ENCODE results near the gene CNN3. TPM values are rescaled to one million over a fixed set of nuclear protein-coding genes. Genes with fewer than 3 reads are reported as not detected.
A peak's percentile ranks its signal among the peaks of the same experiment; 100 is the strongest.

Gene CNN3
- total RNA-seq, 4 donors from 2014 or later = 307 to 344 (median 329) TPM

- H3K27me3 ChIP-seq = no peaks in the 10 kb centered on the region
- H3K4me1 ChIP-seq = peaks cover 0 to 100% (median 52%) of the 10 kb centered on the region in 4 donors
- peak overlapping the region in 1 of 4 donors; percentile 60 for H3K27ac ChIP-seq
- WGBS, 2 donors = 59 to 68% methylated on average over 6 of the region's 6 CpGs
- no peaks in the 10 kb centered on the region for H3K36me3 ChIP-seq
- no peak overlapping the region for H3K4me3 ChIP-seq
- H3K9me3 ChIP-seq = no peaks in the 10 kb centered on the region
- no peak for DNase-seq (ENCODE audit: low spot score in 2 of 2)
- no peak for TF ChIP-seq EP300 (IDR thresholded peaks at IDR 0.05)
- no peak for TF ChIP-seq CTCF (IDR thresholded peaks at IDR 0.05)
- no peak for TF ChIP-seq POLR2A (IDR thresholded peaks at IDR 0.05)
Observed at GRCh38 chr1:94917251-94917650, 9.7 kb downstream of the CNN3 start.

- 41 to 48% methylated on average over 9 of the region's 9 CpGs for WGBS, 2 donors
- Histone ChIP-seq H3K9me3 (no peaks in the 10 kb centered on the region), H3K27ac (peak overlapping the region in 2 of 4 donors; percentile 20 to 76), H3K4me3 (no peak overlapping the region), H3K36me3 (peaks cover 0 to 18% (median 0%) of the 10 kb centered on the region in 3 donors), H3K4me1 (peaks cover 0 to 98% (median 35%) of the 10 kb centered on the region in 4 donors), H3K27me3 (no peaks in the 10 kb centered on the region)
- DNase-seq (ENCODE audit: low spot score in 2 of 2) = no peak
- TF ChIP-seq EP300 (IDR thresholded peaks at IDR 0.05) (no peak), POLR2A (IDR thresholded peaks at IDR 0.05) (no peak), CTCF (IDR thresholded peaks at IDR 0.05) (no peak)
Observed at GRCh38 chr1:94912263-94913184, 14.4 kb downstream of the CNN3 start.

DNA sequence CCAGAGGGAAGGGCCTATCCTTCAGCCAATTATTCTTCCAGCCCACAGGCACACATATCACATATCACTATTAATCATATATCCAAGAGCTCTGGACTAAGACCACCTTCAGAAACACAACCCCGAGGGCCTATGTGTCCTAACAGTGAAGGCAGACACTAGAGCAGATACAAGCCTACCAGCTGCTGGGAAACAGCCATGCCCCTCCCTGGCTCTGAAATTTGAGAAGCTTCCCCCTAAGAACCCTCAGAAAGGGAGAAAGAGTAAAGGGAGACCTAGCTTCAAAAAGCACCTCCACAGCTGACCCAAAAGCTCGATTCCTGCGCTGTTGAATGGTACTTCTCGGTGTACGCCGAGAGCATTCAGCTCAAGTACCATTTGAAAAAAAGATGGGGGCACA, 17.4 kb downstream of the CNN3 start:
- H3K36me3 ChIP-seq = peaks cover 0 to 19% (median 0%) of the 10 kb centered on the region in 3 donors
- no peaks in the 10 kb centered on the region for H3K9me3 ChIP-seq
- H3K27ac ChIP-seq = peak overlapping the region in 2 of 4 donors; percentile 8 to 16
- H3K4me1 ChIP-seq = peaks cover 0 to 98% (median 39%) of the 10 kb centered on the region in 4 donors
- H3K4me3 ChIP-seq = no peak overlapping the region
- no peak for TF ChIP-seq CTCF (IDR thresholded peaks at IDR 0.05)
- no peak for TF ChIP-seq POLR2A (IDR thresholded peaks at IDR 0.05)
- TF ChIP-seq EP300 (IDR thresholded peaks at IDR 0.05) = no peak
- H3K27me3 ChIP-seq = no peaks in the 10 kb centered on the region
- DNase-seq (ENCODE audit: low spot score in 2 of 2) = no peak
- 75 to 83% methylated on average over 6 of the region's 6 CpGs for WGBS, 2 donors

GRCh38 chr1:94908965-94909364, 17.9 kb downstream of the CNN3 start:
- 71 to 89% methylated on average over 2 of the region's 2 CpGs for WGBS, 2 donors
- no peak for DNase-seq (ENCODE audit: low spot score in 2 of 2)
- H3K36me3 ChIP-seq = peaks cover 0 to 19% (median 0%) of the 10 kb centered on the region in 3 donors
- H3K27me3 ChIP-seq = no peaks in the 10 kb centered on the region
- no peak overlapping the region for H3K4me3 ChIP-seq
- TF ChIP-seq CTCF (IDR thresholded peaks at IDR 0.05) (no peak), POLR2A (IDR thresholded peaks at IDR 0.05) (no peak), EP300 (IDR thresholded peaks at IDR 0.05) (no peak)
- H3K27ac ChIP-seq = peak overlapping the region in 1 of 4 donors; percentile 16
- H3K9me3 ChIP-seq = no peaks in the 10 kb centered on the region
- peaks cover 0 to 96% (median 38%) of the 10 kb centered on the region in 4 donors for H3K4me1 ChIP-seq

GRCh38 chr1:94908190-94908589, 18.7 kb downstream of the CNN3 start:
- no peak for TF ChIP-seq EP300 (IDR thresholded peaks at IDR 0.05)
- no peak for TF ChIP-seq CTCF (IDR thresholded peaks at IDR 0.05)
- no peak for TF ChIP-seq POLR2A (IDR thresholded peaks at IDR 0.05)
- H3K36me3 ChIP-seq = peaks cover 0 to 19% (median 0%) of the 10 kb centered on the region in 3 donors
- WGBS, 2 donors = 83 to 89% methylated on average over 7 of the region's 7 CpGs
- H3K4me3 ChIP-seq = no peak overlapping the region
- peaks cover 0 to 96% (median 35%) of the 10 kb centered on the region in 4 donors for H3K4me1 ChIP-seq
- no peaks in the 10 kb centered on the region for H3K9me3 ChIP-seq
- no peak for DNase-seq (ENCODE audit: low spot score in 2 of 2)
- H3K27ac ChIP-seq = peak overlapping the region in 1 of 4 donors; percentile 8
- H3K27me3 ChIP-seq = no peaks in the 10 kb centered on the region

All from tibial nerve (tissue), 4 donors.